Measurements from ENCODE around the gene CAPN9. TPM values are rescaled to one million over a fixed set of nuclear protein-coding genes. Genes with fewer than 3 reads are reported as not detected.

CAPN9 gene
- polyA plus RNA-seq, 1 donor (not counting 4 experiments of a cell fraction or from before 2014, with no cell fraction given): not detected

GRCh38 chr1:230784163-230784562 is 37.0 kb downstream of the CAPN9 start:
- H3K79me2 ChIP-seq (ENCODE audit: control insufficient read depth, insufficient read depth, low read length): no peaks in the 10 kb centered on the region
- no peaks in the 10 kb centered on the region for H3K4me1 ChIP-seq (ENCODE audit: control insufficient read depth, extremely low read depth, insufficient read depth, low read length)
- DNase-seq (ENCODE audit: low read depth, low spot score) (no peak), FAIRE-seq (no peak)
- no peak overlapping the region for H3K9ac ChIP-seq (ENCODE audit: control insufficient read depth, extremely low read depth, insufficient read depth, low read length)
- H3K36me3 ChIP-seq (ENCODE audit: control insufficient read depth in 2 of 2, extremely low read depth in 1 of 2, insufficient read depth in 2 of 2, low read length in 2 of 2): no peaks in the 10 kb centered on the region
- no peak overlapping the region for H2AFZ ChIP-seq (ENCODE audit: control insufficient read depth, low read length)
- H3K4me2 ChIP-seq (ENCODE audit: control insufficient read depth, extremely low read depth, insufficient read depth, low read depth, low read length): no peak overlapping the region
- dilution Hi-C loops (cut with MboI; ENCODE audit: extremely low pct_ligation_motif_present, low sequenced_read_pairs): no loop called here
- H4K20me1 ChIP-seq (ENCODE audit: control insufficient read depth, extremely low read depth, insufficient read depth, low read length): no peaks in the 10 kb centered on the region
- no peaks in the 10 kb centered on the region for H3K9me3 ChIP-seq (ENCODE audit: control insufficient read depth, low read depth, low read length)
- H3K4me3 ChIP-seq (ENCODE audit: control insufficient read depth in 2 of 3, extremely low read depth in 1 of 3, insufficient read depth in 2 of 3, low read depth in 1 of 3, low read length in 3 of 3): no peak overlapping the region
- H3K9me1 ChIP-seq (ENCODE audit: control insufficient read depth, extremely low read depth, insufficient read depth, low read length): no peaks in the 10 kb centered on the region
- no peaks in the 10 kb centered on the region for H3K27me3 ChIP-seq (ENCODE audit: control insufficient read depth, extremely low read depth, insufficient read depth, low read length)
- TF ChIP-seq EZH2 (IDR thresholded peaks at IDR 0.05; ENCODE audit: low read length) (no peak), CTCF (optimal IDR thresholded peaks at IDR 0.05 in 1 of 3, IDR thresholded peaks at IDR 0.05 in 1 of 3, conservative IDR thresholded peaks at IDR 0.05 in 1 of 3; ENCODE audit: extremely low read depth in 1 of 3, insufficient read depth in 2 of 3, low read length in 3 of 3) (no peak)
- H3K27ac ChIP-seq (ENCODE audit: control insufficient read depth, insufficient read depth, low read length): no peak overlapping the region

GRCh38 chr1:230785636-230786384 is 38.6 kb downstream of the CAPN9 start:
- TF ChIP-seq EZH2 (IDR thresholded peaks at IDR 0.05; ENCODE audit: low read length) (no peak), CTCF (optimal IDR thresholded peaks at IDR 0.05 in 1 of 3, IDR thresholded peaks at IDR 0.05 in 1 of 3, conservative IDR thresholded peaks at IDR 0.05 in 1 of 3; ENCODE audit: extremely low read depth in 1 of 3, insufficient read depth in 2 of 3, low read length in 3 of 3) (no peak)
- Histone ChIP-seq H3K9ac (ENCODE audit: control insufficient read depth, extremely low read depth, insufficient read depth, low read length) (no peak overlapping the region), H3K27me3 (ENCODE audit: control insufficient read depth, extremely low read depth, insufficient read depth, low read length) (no peaks in the 10 kb centered on the region), H3K27ac (ENCODE audit: control insufficient read depth, insufficient read depth, low read length) (no peak overlapping the region), H3K36me3 (ENCODE audit: control insufficient read depth in 2 of 2, extremely low read depth in 1 of 2, insufficient read depth in 2 of 2, low read length in 2 of 2) (no peaks in the 10 kb centered on the region), H3K79me2 (ENCODE audit: control insufficient read depth, insufficient read depth, low read length) (no peaks in the 10 kb centered on the region), H3K9me3 (ENCODE audit: control insufficient read depth, low read depth, low read length) (no peaks in the 10 kb centered on the region), H4K20me1 (ENCODE audit: control insufficient read depth, extremely low read depth, insufficient read depth, low read length) (no peaks in the 10 kb centered on the region), H3K4me3 (ENCODE audit: control insufficient read depth in 2 of 3, extremely low read depth in 1 of 3, insufficient read depth in 2 of 3, low read depth in 1 of 3, low read length in 3 of 3) (no peak overlapping the region), H3K4me1 (ENCODE audit: control insufficient read depth, extremely low read depth, insufficient read depth, low read length) (no peaks in the 10 kb centered on the region), H3K9me1 (ENCODE audit: control insufficient read depth, extremely low read depth, insufficient read depth, low read length) (no peaks in the 10 kb centered on the region), H3K4me2 (ENCODE audit: control insufficient read depth, extremely low read depth, insufficient read depth, low read depth, low read length) (no peak overlapping the region), H2AFZ (ENCODE audit: control insufficient read depth, low read length) (no peak overlapping the region)
- FAIRE-seq (no peak), DNase-seq (ENCODE audit: low read depth, low spot score) (no peak)
- dilution Hi-C loops (cut with MboI; ENCODE audit: extremely low pct_ligation_motif_present, low sequenced_read_pairs): no loop called here
